ENCODE results near the gene CNTNAP5. TPM values are rescaled to one million over a fixed set of nuclear protein-coding genes. Genes with fewer than 3 reads are reported as not detected.

The CNTNAP5 gene
- total RNA-seq, 4 donors from 2014 or later, result not detected

GRCh38 chr2:124658373-124658772 is 633.3 kb downstream of the CNTNAP5 start:
- WGBS, result 80% methylated on average over 3 of the region's 3 CpGs
- no peaks in the 10 kb centered on the region for H3K36me3 ChIP-seq
- no peak for TF ChIP-seq POLR2A (IDR thresholded peaks at IDR 0.05)
- no peak for TF ChIP-seq POLR2AphosphoS5 (IDR thresholded peaks at IDR 0.05)
- TF ChIP-seq CTCF (IDR thresholded peaks at IDR 0.05), result no peak
- TF ChIP-seq EP300 (IDR thresholded peaks at IDR 0.05), result no peak

GRCh38 chr2:124661558-124661957 is 636.5 kb downstream of the CNTNAP5 start:
- Histone ChIP-seq H3K36me3 (no peaks in the 10 kb centered on the region), H3K27ac (no peak overlapping the region), H3K9me3 (peaks cover 7% of the 10 kb centered on the region), H3K4me1 (no peaks in the 10 kb centered on the region), H3K4me3 (no peak overlapping the region), H3K27me3 (no peaks in the 10 kb centered on the region)
- DNase-seq (ENCODE audit: low spot score in 2 of 2), result no peak
- no peak for TF ChIP-seq EP300 (IDR thresholded peaks at IDR 0.05)
- TF ChIP-seq POLR2A (IDR thresholded peaks at IDR 0.05), result no peak
- no peak for TF ChIP-seq CTCF (IDR thresholded peaks at IDR 0.05)
- TF ChIP-seq POLR2AphosphoS5 (IDR thresholded peaks at IDR 0.05), result no peak

More at GRCh38 chr2:124658373-124658772, 633.3 kb downstream of the CNTNAP5 start:
- Histone ChIP-seq H3K4me3 (no peak overlapping the region), H3K4me1 (no peaks in the 10 kb centered on the region), H3K27me3 (no peaks in the 10 kb centered on the region), H3K27ac (no peak overlapping the region), H3K9me3 (no peaks in the 10 kb centered on the region)
- no peak for DNase-seq (ENCODE audit: low spot score in 2 of 2)

GRCh38 chr2:124662946-124663644 is 638.0 kb downstream of the CNTNAP5 start:
- no peak for DNase-seq (ENCODE audit: low spot score in 2 of 2)
- Histone ChIP-seq H3K27me3 (no peaks in the 10 kb centered on the region), H3K9me3 (peaks cover 7% of the 10 kb centered on the region), H3K36me3 (no peaks in the 10 kb centered on the region), H3K4me3 (no peak overlapping the region), H3K4me1 (no peaks in the 10 kb centered on the region), H3K27ac (no peak overlapping the region)
- TF ChIP-seq POLR2A (IDR thresholded peaks at IDR 0.05), result no peak
- TF ChIP-seq POLR2AphosphoS5 (IDR thresholded peaks at IDR 0.05), result no peak
- no peak for TF ChIP-seq EP300 (IDR thresholded peaks at IDR 0.05)
- WGBS, result 92% methylated on average over 9 of the region's 9 CpGs

- Histone ChIP-seq H3K9me3 (peaks cover 7% of the 10 kb centered on the region), H3K4me3 (no peak overlapping the region), H3K4me1 (no peaks in the 10 kb centered on the region), H3K36me3 (no peaks in the 10 kb centered on the region), H3K27ac (no peak overlapping the region), H3K27me3 (no peaks in the 10 kb centered on the region)
- DNase-seq (ENCODE audit: low spot score in 2 of 2), result no peak
- TF ChIP-seq CTCF (IDR thresholded peaks at IDR 0.05) (no peak), POLR2AphosphoS5 (IDR thresholded peaks at IDR 0.05) (no peak), EP300 (IDR thresholded peaks at IDR 0.05) (no peak), POLR2A (IDR thresholded peaks at IDR 0.05) (no peak)
These were observed 638.5 kb downstream of the CNTNAP5 start for GRCh38 chr2:124663645-124663997.

- H3K27ac ChIP-seq, result no peak overlapping the region
- no peak for DNase-seq (ENCODE audit: low spot score in 2 of 2)
- no peaks in the 10 kb centered on the region for H3K36me3 ChIP-seq
- WGBS, result 87% methylated on average over 5 of the region's 5 CpGs
- H3K4me3 ChIP-seq, result no peak overlapping the region
- H3K9me3 ChIP-seq, result peaks cover 7% of the 10 kb centered on the region
- H3K4me1 ChIP-seq, result no peaks in the 10 kb centered on the region
- no peaks in the 10 kb centered on the region for H3K27me3 ChIP-seq
- TF ChIP-seq CTCF (IDR thresholded peaks at IDR 0.05), result no peak
- TF ChIP-seq EP300 (IDR thresholded peaks at IDR 0.05), result no peak
- TF ChIP-seq POLR2AphosphoS5 (IDR thresholded peaks at IDR 0.05), result no peak
These were observed 639.3 kb downstream of the CNTNAP5 start for GRCh38 chr2:124664363-124664762.

- no peak for DNase-seq (ENCODE audit: low spot score in 2 of 2)
- no peak overlapping the region for H3K4me3 ChIP-seq
- H3K27ac ChIP-seq, result no peak overlapping the region
- no peaks in the 10 kb centered on the region for H3K36me3 ChIP-seq
- TF ChIP-seq EP300 (IDR thresholded peaks at IDR 0.05) (no peak), POLR2AphosphoS5 (IDR thresholded peaks at IDR 0.05) (no peak), POLR2A (IDR thresholded peaks at IDR 0.05) (no peak), CTCF (IDR thresholded peaks at IDR 0.05) (no peak)
- H3K27me3 ChIP-seq, result no peaks in the 10 kb centered on the region
- H3K4me1 ChIP-seq, result no peaks in the 10 kb centered on the region
- WGBS, result 72% methylated on average over 2 of the region's 2 CpGs
- H3K9me3 ChIP-seq, result peaks cover 7% of the 10 kb centered on the region
These were observed 641.9 kb downstream of the CNTNAP5 start for GRCh38 chr2:124666976-124667375.
